Mesenchymal stem cell (in vitro differentiated cells and primary cell): Measurements from ENCODE around the gene CD300LF.

ENCODE experiments used
- DNase-seq: peaks from one replicate; pipeline ENCODE4 v3.0.0-alpha.2; 2013
- H2AFZ ChIP-seq: one replicate; pipeline ENCODE4 v1.6.1; 2013; ENCODE audit warnings: low read depth, mild to moderate bottlenecking, control low read depth, inconsistent platforms, low read length, moderate library complexity
- H2AK5ac ChIP-seq: 2 replicates; pipeline ENCODE4 v1.6.1; 2013; ENCODE audit warnings: low read length, moderate library complexity, mild to moderate bottlenecking, inconsistent platforms; ENCODE audit not compliant: severe bottlenecking
- H2BK120ac ChIP-seq: one replicate; pipeline ENCODE4 v1.6.1; 2013; ENCODE audit warnings: low read depth, mild to moderate bottlenecking, inconsistent platforms, low read length, moderate library complexity
- H2BK12ac ChIP-seq, 2 experiments: one replicate each; pipeline ENCODE4 v1.6.1; 2013; ENCODE audit warnings: inconsistent platforms in 2 of 2, low read length in 2 of 2, mild to moderate bottlenecking in 2 of 2, moderate library complexity in 2 of 2, control low read depth in 1 of 2
- H2BK15ac ChIP-seq: one replicate; pipeline ENCODE4 v1.6.1; 2013; ENCODE audit warnings: mild to moderate bottlenecking, low read depth, inconsistent platforms; ENCODE audit not compliant: poor library complexity, severe bottlenecking
- H2BK5ac ChIP-seq: 2 replicates; pipeline ENCODE4 v1.6.1; 2013; ENCODE audit warnings: low read depth, mild to moderate bottlenecking, low read length, control low read depth, inconsistent platforms; ENCODE audit not compliant: poor library complexity, severe bottlenecking
- H3K14ac ChIP-seq, 2 experiments: one replicate each; pipeline ENCODE4 v1.6.1; 2013; ENCODE audit warnings: inconsistent platforms in 2 of 2, low read length in 2 of 2, control low read depth in 1 of 2, mild to moderate bottlenecking in 1 of 2, moderate library complexity in 1 of 2
- H3K18ac ChIP-seq, 2 experiments: one replicate each; pipeline ENCODE4 v1.6.1; 2013; ENCODE audit warnings: inconsistent platforms in 2 of 2, low read length in 2 of 2, control low read depth in 1 of 2, low read depth in 1 of 2, mild to moderate bottlenecking in 1 of 2
- H3K23ac ChIP-seq, 2 experiments: one replicate each; pipeline ENCODE4 v1.6.1; 2013; ENCODE audit warnings: inconsistent platforms in 2 of 2, low read length in 2 of 2, mild to moderate bottlenecking in 2 of 2, moderate library complexity in 2 of 2, control low read depth in 1 of 2
- H3K27ac ChIP-seq: 2 replicates; pipeline ENCODE4 v1.5.1; 2013; ENCODE audit warnings: mild to moderate bottlenecking, moderate library complexity, low read length, control low read depth, inconsistent platforms; ENCODE audit not compliant: poor library complexity, severe bottlenecking
- H3K27me3 ChIP-seq, 2 experiments: 2 replicates each; pipeline versions ENCODE4 v1.6.1 to v1.7.0; 2013; ENCODE audit warnings: low read length in 2 of 2, mild to moderate bottlenecking in 2 of 2, moderate library complexity in 2 of 2, control low read depth in 1 of 2, inconsistent platforms in 1 of 2; ENCODE audit not compliant: control insufficient read depth in 1 of 2, insufficient read depth in 1 of 2
- H3K36me3 ChIP-seq, 2 experiments: 2 replicates each; pipeline versions ENCODE4 v1.6.1 to v1.7.0; 2013; ENCODE audit warnings: low read length in 2 of 2, control low read depth in 1 of 2, inconsistent platforms in 1 of 2, low read depth in 1 of 2, mild to moderate bottlenecking in 1 of 2; ENCODE audit not compliant: insufficient read depth in 2 of 2, control insufficient read depth in 1 of 2
- H3K4ac ChIP-seq, 2 experiments: one replicate each; pipeline ENCODE4 v1.6.1; 2013; ENCODE audit warnings: inconsistent platforms in 2 of 2, low read length in 2 of 2, mild to moderate bottlenecking in 2 of 2, moderate library complexity in 2 of 2, control low read depth in 1 of 2, low read depth in 1 of 2
- H3K4me1 ChIP-seq: 2 replicates; pipeline ENCODE4 v1.6.1; 2013; ENCODE audit warnings: low read depth, low read length, control low read depth; ENCODE audit not compliant: control insufficient read depth, insufficient read depth
- H3K4me2 ChIP-seq: 2 replicates; pipeline ENCODE4 v1.6.1; 2013; ENCODE audit warnings: low read length, mild to moderate bottlenecking, inconsistent platforms; ENCODE audit not compliant: poor library complexity, severe bottlenecking
- H3K4me3 ChIP-seq, 2 experiments: 2 replicates each; pipeline versions ENCODE4 v1.5.1 to v1.7.0; 2013; ENCODE audit warnings: low read length in 2 of 2, mild to moderate bottlenecking in 2 of 2, control low read depth in 1 of 2, low read depth in 1 of 2; ENCODE audit not compliant: insufficient read depth in 1 of 2
- H3K79me1 ChIP-seq: replicated peaks from 2 replicates; pipeline ENCODE4 v1.6.1; 2013; ENCODE audit warnings: mild to moderate bottlenecking, control low read depth, low read length, inconsistent platforms; ENCODE audit not compliant: poor library complexity, severe bottlenecking
- H3K9ac ChIP-seq: 2 replicates; pipeline ENCODE4 v1.7.0; 2013; ENCODE audit warnings: mild to moderate bottlenecking, low read length, moderate library complexity
- H3K9me3 ChIP-seq: 2 replicates; pipeline ENCODE4 v1.7.0; 2013; ENCODE audit warnings: mild to moderate bottlenecking, low read length; ENCODE audit not compliant: control insufficient read depth
- H4K8ac ChIP-seq: one replicate; pipeline ENCODE4 v1.6.1; 2013; ENCODE audit warnings: inconsistent platforms, mild to moderate bottlenecking, low read length, moderate library complexity
- H4K91ac ChIP-seq: one replicate; pipeline ENCODE4 v1.6.1; 2013; ENCODE audit warnings: mild to moderate bottlenecking, low read length, inconsistent platforms
- WGBS: methylation state at CpG from one replicate; pipeline ENCODE4 v1.1.7; 2013; ENCODE audit warnings: mixed read lengths; 5-methylcytosine and 5-hydroxymethylcytosine counted together

CD300LF gene

DNA sequence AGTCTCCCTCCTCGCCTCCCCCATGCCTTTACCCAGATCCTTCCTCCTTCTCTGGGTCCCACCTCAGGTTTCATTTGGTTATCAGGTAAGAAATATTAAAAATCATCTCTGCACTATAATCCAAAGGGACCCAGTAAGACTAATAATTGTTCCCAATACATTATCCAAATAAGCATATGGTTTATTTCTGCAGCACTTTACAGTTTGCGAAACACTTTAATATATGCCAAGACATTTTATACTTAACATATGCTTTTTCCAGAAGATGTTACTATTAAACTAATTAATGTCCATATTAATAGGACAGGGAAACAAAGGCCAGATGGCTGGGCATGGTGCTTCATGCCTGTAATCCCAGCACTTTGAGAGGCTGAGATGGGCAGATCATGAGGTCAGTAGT is 33.3 kb downstream of the CD300LF start:
- Histone ChIP-seq H2BK5ac (no peak overlapping the region), H2AK5ac (no peak overlapping the region), H3K9me3 (no peaks in the 10 kb centered on the region), H4K91ac (no peak overlapping the region), H3K79me1 (no peaks in the 10 kb centered on the region), H3K14ac (no peak overlapping the region), H3K4me1 (no peaks in the 10 kb centered on the region), H2BK120ac (no peak overlapping the region), H3K4me2 (no peak overlapping the region), H3K36me3 (no peaks in the 10 kb centered on the region), H2BK15ac (no peak overlapping the region), H3K18ac (no peak overlapping the region), H3K23ac (no peak overlapping the region), H2AFZ (no peak overlapping the region), H2BK12ac (no peak overlapping the region), H3K27ac (no peak overlapping the region), H3K4ac (no peak overlapping the region), H3K9ac (no peak overlapping the region), H4K8ac (no peak overlapping the region), H3K4me3 (no peak overlapping the region), H3K27me3 (peaks cover 0 to 46% of the 10 kb centered on the region in 2 experiments)
- DNase-seq: no peak
- WGBS: 80% methylated on average over 1 of the region's 2 CpGs

DNA sequence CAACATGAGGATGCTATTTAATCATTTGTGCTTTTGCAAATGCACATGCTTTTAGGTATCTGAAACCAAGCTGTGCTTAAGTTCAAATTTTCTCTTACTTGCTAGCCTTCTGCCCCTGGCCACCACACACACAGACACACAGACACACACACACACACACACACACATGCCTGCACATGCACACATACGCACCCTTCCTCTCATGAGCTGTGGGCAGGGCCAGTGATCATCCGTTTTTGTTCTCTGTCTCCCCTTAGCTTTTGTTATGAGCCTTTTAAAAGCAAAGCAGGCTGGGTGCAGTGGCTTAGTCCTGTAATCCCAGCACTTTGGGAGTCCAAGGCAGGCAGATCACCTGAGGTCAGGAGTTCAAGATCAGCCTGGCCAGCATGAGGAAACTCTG is 34.2 kb downstream of the CD300LF start:
- H3K14ac ChIP-seq: no peak overlapping the region
- no peak for DNase-seq
- H3K9ac ChIP-seq: no peak overlapping the region
- H3K79me1 ChIP-seq: no peaks in the 10 kb centered on the region
- no peak overlapping the region for H3K18ac ChIP-seq
- H3K27me3 ChIP-seq: peaks cover 0 to 48% of the 10 kb centered on the region in 2 experiments
- no peak overlapping the region for H3K4ac ChIP-seq
- H3K27ac ChIP-seq: no peak overlapping the region
- no peaks in the 10 kb centered on the region for H3K4me1 ChIP-seq
- no peak overlapping the region for H3K23ac ChIP-seq
- no peak overlapping the region for H2BK5ac ChIP-seq
- no peak overlapping the region for H2AFZ ChIP-seq
- H3K36me3 ChIP-seq: no peaks in the 10 kb centered on the region
- WGBS: 36% methylated on average over 2 of the region's 2 CpGs
- no peak overlapping the region for H4K91ac ChIP-seq
- no peak overlapping the region for H3K4me2 ChIP-seq
- H2BK120ac ChIP-seq: no peak overlapping the region
- no peak overlapping the region for H4K8ac ChIP-seq
- no peak overlapping the region for H2AK5ac ChIP-seq
- H2BK15ac ChIP-seq: no peak overlapping the region
- no peaks in the 10 kb centered on the region for H3K9me3 ChIP-seq
- no peak overlapping the region for H3K4me3 ChIP-seq
- no peak overlapping the region for H2BK12ac ChIP-seq

DNA sequence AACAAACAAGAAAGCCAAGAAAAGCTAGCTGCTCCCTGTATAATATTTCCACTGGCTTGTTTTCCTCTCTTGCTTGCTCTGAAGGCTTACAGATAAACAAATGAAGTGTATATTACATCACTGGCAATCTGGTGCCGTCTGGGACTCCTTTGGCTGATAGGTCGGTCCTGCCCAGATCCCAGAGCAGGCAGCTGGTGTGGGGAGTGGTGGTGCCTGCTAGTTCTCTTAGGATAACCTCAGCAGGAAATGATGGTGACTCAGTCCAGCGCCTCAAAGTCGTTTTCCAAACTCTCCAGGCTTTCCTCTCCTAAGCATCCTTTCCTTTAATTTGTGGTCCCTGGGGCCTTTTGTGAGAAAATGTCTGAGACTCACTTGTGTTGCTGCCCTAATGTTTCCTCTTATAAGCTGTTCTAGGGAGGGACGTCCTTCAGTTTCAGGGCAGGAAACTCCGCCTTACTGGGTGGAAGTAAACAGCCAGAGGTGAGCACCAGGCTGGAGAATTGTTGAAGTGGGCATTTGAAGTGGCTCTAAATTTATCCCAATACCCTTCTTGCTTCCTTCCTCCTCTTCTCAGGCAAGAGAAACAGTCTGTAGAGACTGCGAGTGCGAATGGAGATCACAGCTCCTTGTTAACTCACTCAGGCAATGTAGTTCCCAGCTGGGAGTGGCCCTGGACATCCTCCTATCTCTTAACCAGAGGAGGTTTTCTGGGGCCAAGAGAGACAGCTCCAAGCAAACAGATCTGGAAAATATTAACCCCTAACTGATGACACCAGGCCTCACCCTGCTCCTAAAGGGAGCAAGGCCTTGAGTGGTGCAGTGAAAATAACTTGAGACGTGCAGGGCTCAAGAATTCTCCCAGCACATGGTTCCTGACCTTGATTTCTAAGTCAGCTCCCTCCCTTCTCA is 34.9 kb downstream of the CD300LF start:
- no peaks in the 10 kb centered on the region for H3K79me1 ChIP-seq
- H3K27ac ChIP-seq: no peak overlapping the region
- H2BK12ac ChIP-seq: no peak overlapping the region
- DNase-seq: peak; percentile 70
- H3K27me3 ChIP-seq: peaks cover 0 to 48% of the 10 kb centered on the region in 2 experiments
- no peaks in the 10 kb centered on the region for H3K36me3 ChIP-seq
- no peak overlapping the region for H2BK15ac ChIP-seq
- no peak overlapping the region for H3K9ac ChIP-seq
- H2AK5ac ChIP-seq: no peak overlapping the region
- H3K18ac ChIP-seq: no peak overlapping the region
- H3K23ac ChIP-seq: no peak overlapping the region
- no peak overlapping the region for H2BK5ac ChIP-seq
- H3K4me3 ChIP-seq: no peak overlapping the region
- no peaks in the 10 kb centered on the region for H3K9me3 ChIP-seq
- no peak overlapping the region for H4K91ac ChIP-seq
- no peaks in the 10 kb centered on the region for H3K4me1 ChIP-seq
- H2AFZ ChIP-seq: no peak overlapping the region
- H2BK120ac ChIP-seq: no peak overlapping the region
- H3K4ac ChIP-seq: no peak overlapping the region
- 18% methylated on average over 7 of the region's 9 CpGs for WGBS
- H3K14ac ChIP-seq: no peak overlapping the region
- H4K8ac ChIP-seq: no peak overlapping the region
- H3K4me2 ChIP-seq: no peak overlapping the region

DNA sequence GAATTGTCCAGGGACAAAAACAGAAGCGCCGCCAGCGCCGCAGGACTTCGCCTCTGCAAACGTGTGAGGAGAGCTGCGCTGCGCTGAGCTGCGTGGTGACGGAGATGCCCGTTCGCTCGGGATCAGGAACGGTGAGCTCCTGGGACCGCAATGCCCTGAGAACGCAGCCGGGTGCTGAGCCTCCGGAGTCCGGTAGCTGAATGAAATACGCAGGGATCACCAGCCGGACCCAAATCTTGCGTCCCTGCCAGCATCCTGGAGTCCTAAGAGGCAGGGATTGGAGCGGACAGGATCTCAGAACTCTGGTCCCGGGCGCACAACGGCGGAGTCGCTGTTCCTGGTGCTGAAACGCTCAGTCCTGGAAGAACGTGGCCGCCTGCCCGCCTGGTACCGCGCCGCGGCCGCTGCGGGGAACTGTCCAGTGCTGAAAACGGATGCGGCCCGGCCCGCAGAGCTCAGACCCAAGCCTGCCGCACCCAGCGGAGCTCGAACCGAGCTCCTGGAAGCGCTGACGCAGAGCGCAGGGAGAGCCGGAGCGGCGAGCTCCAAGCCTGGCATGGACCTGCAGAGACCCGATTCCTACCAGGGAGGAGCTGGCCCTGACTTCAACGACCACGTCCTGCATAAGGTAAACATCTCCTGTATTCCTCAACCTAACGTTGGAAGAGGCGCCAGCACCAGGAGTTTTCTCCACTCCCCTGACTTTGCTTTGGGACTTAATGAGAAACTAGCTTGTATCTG is 41.5 kb downstream of the CD300LF start:
- no peak overlapping the region for H3K14ac ChIP-seq
- H3K79me1 ChIP-seq: no peaks in the 10 kb centered on the region
- no peak overlapping the region for H2AK5ac ChIP-seq
- peak; percentile 74 for DNase-seq
- H4K91ac ChIP-seq: no peak overlapping the region
- H3K9ac ChIP-seq: no peak overlapping the region
- no peak overlapping the region for H2BK12ac ChIP-seq
- H3K18ac ChIP-seq: no peak overlapping the region
- no peak overlapping the region for H2BK15ac ChIP-seq
- no peak overlapping the region for H3K4ac ChIP-seq
- no peaks in the 10 kb centered on the region for H3K36me3 ChIP-seq
- H3K4me2 ChIP-seq: peak overlapping the region; percentile 22
- peak overlapping the region; percentile 31 for H2BK5ac ChIP-seq
- no peaks in the 10 kb centered on the region for H3K9me3 ChIP-seq
- no peak overlapping the region for H4K8ac ChIP-seq
- H3K27me3 ChIP-seq: peaks cover 26 to 37% of the 10 kb centered on the region in 2 experiments
- no peak overlapping the region for H2BK120ac ChIP-seq
- H2AFZ ChIP-seq: no peak overlapping the region
- WGBS: 12% methylated on average over 57 of the region's 57 CpGs
- peaks cover 2% of the 10 kb centered on the region for H3K4me1 ChIP-seq
- no peak overlapping the region for H3K27ac ChIP-seq
- H3K23ac ChIP-seq: no peak overlapping the region
- H3K4me3 ChIP-seq: no peak overlapping the region
